Testis (tissue), 3 donors: Measurements from ENCODE around the gene RNPC3. TPM values are rescaled to one million over a fixed set of nuclear protein-coding genes. Genes with fewer than 3 reads are reported as not detected.
"Not testable (repeated sequence)": the region's sequence is repeated elsewhere in the genome, so short reads cannot be mapped to it uniquely, and the experiment has no call there.

Experiments
- DNase-seq: peaks from one replicate; pipeline ENCODE4 v3.0.0-alpha.2; 2019
- H3K27ac ChIP-seq, 2 donors: fragments of 200-600 bp; sonication (generic); one replicate each; pipeline ENCODE4 v1.5.1; 2019
- H3K27me3 ChIP-seq: fragments of 200-600 bp; sonication (generic); one replicate; pipeline ENCODE4 v1.5.1; 2019
- H3K36me3 ChIP-seq: fragments of 200-600 bp; sonication (generic); one replicate; pipeline ENCODE4 v1.5.1; 2017; ENCODE audit warnings: low read depth; ENCODE audit errors: missing control alignments
- H3K4me1 ChIP-seq: fragments of 200-600 bp; sonication (generic); one replicate; pipeline ENCODE4 v1.5.1; 2019
- H3K4me3 ChIP-seq, 2 donors: fragments of 200-600 bp; sonication (generic); one replicate each; pipeline ENCODE4 v1.5.1; 2017 to 2019
- H3K9me3 ChIP-seq: fragments of 200-600 bp; sonication (generic); one replicate; pipeline ENCODE4 v1.5.1; 2017
- POLR2A ChIP-seq: fragments of 450-650 bp; IDR thresholded peaks from one replicate; pipeline ENCODE4 v1.6.1; 2017; ENCODE audit warnings: antibody characterized with exemption, mild to moderate bottlenecking, moderate library complexity
- WGBS, 2 donors: methylation state at CpG; one replicate each; pipeline ENCODE4 v1.1.5; 2018; 5-methylcytosine and 5-hydroxymethylcytosine counted together
- intact Hi-C: fragments of 100-400 bp; cut with DNase I; formaldehyde crosslinking; loops from one replicate; pipeline ENCODE4 v1.15.1; 2023; ENCODE audit warnings: low total_unique reads
- polyA plus RNA-seq: library from polyadenylated mRNA; stranded (reverse); fragments of 350-450 nt; fragmentation: Illumina TruSeq; extraction: RNeasy Lipid Tissue Mini Kit (QIAGEN cat#74804); gene quantifications from one replicate; pipeline ENCODE4 v1.2.3, GENCODE V29; 2014; ENCODE audit warnings: low read depth, low replicate concordance; ENCODE audit not compliant: insufficient read depth
- total RNA-seq, 2 donors: library from RNA; depleted of rRNA; stranded (reverse); fragments of >200 nt; gene quantifications; one replicate each; pipeline ENCODE4 v1.2.3, GENCODE V29; 2016
- TF ChIP-seq, protein P1 (sequence below), 3 experiments: fragments of 450-650 bp in 2 of 3; fragments of 200-600 bp in 1 of 3; sonication (generic) in 1 of 3; IDR thresholded peaks; one replicate each; pipeline ENCODE4 v1.5.1; 2016 to 2019; ENCODE audit warnings: antibody characterized with exemption in 3 of 3, mild to moderate bottlenecking in 2 of 3, moderate library complexity in 1 of 3

Gene RNPC3
- total and polyA plus RNA-seq, 3 donors from 2014 or later: 18.7 to 62.0 (median 48.6) TPM

DNA sequence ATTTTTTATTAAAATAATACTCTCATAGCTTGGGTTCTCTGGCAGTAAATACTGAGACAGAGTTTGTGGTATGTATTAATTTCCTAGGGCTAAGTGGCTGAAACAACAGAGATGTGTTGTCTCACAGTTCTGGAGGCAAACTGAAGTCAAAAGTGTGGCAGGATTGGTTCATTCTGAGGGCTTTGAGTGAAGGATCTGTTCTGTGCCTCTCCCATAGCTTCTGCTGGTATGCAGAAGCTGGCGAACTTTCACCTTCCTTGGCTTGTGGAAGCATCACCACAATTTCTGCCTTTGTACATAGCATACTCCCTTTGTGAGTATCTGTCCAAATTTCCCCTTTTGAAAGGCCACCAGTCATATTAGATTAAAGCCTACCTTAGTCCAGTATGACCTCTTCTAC, 21.0 kb downstream of the RNPC3 start:
- Histone ChIP-seq H3K27me3 (no peaks in the 10 kb centered on the region), H3K9me3 (no peaks in the 10 kb centered on the region), H3K36me3 (no peaks in the 10 kb centered on the region), H3K4me3 (no peak overlapping the region), H3K4me1 (no peaks in the 10 kb centered on the region), H3K27ac (no peak overlapping the region)
- no peak for TF ChIP-seq POLR2A
- TF ChIP-seq, protein P1, sequence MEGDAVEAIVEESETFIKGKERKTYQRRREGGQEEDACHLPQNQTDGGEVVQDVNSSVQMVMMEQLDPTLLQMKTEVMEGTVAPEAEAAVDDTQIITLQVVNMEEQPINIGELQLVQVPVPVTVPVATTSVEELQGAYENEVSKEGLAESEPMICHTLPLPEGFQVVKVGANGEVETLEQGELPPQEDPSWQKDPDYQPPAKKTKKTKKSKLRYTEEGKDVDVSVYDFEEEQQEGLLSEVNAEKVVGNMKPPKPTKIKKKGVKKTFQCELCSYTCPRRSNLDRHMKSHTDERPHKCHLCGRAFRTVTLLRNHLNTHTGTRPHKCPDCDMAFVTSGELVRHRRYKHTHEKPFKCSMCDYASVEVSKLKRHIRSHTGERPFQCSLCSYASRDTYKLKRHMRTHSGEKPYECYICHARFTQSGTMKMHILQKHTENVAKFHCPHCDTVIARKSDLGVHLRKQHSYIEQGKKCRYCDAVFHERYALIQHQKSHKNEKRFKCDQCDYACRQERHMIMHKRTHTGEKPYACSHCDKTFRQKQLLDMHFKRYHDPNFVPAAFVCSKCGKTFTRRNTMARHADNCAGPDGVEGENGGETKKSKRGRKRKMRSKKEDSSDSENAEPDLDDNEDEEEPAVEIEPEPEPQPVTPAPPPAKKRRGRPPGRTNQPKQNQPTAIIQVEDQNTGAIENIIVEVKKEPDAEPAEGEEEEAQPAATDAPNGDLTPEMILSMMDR (IDR thresholded peaks at IDR 0.05): no peak
- intact Hi-C loops: no loop called here
- 94 to 100% methylated on average over 1 of the region's 1 CpG for WGBS, 2 donors
- no peak for DNase-seq

DNA sequence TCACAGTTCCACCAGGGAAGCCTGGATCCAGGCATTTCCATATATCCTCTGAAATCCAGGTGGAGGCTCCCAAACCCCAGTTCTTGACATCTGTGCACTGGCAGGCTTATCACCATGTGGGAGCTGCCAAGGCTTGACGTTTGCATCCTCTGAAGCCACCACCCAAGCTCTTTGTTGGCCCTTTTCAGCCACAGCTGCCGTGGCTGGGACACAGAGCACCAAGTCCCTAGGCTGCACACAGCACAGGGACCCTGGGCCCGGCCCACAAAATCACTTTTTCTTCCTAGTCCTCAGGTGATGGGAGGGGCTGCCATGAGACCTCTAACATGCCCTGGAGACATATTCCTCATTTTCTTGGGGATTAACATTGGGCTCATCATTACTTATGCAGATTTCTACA, 22.3 kb downstream of the RNPC3 start:
- TF ChIP-seq, protein P1 (IDR thresholded peaks at IDR 0.05): no peak
- no peak for TF ChIP-seq POLR2A
- no peak overlapping the region for H3K4me3 ChIP-seq
- intact Hi-C loops: no loop called here
- no peaks in the 10 kb centered on the region for H3K4me1 ChIP-seq
- DNase-seq: no peak
- H3K36me3 ChIP-seq: no peaks in the 10 kb centered on the region
- WGBS, 2 donors: 77 to 86% methylated on average over 3 of the region's 3 CpGs
- H3K9me3 ChIP-seq: no peaks in the 10 kb centered on the region
- no peaks in the 10 kb centered on the region for H3K27me3 ChIP-seq
- no peak overlapping the region for H3K27ac ChIP-seq

DNA sequence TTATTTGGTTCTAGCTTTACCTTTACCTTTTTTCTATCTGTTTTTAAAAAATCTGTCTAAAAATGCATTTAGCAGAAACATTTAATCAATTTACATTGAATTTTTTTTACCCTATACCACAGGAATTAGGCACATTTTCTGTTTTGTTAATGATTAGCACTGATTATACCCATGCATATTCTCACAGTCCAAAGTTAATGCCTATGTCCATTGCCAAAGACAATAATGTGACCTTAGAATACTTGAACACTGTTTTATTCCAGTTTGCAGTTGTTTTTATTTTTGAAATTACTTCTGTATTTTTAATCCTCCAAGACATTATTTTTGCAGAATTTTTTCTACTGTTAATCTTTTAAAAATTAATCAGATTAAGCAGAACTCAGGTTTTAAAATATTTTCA, 34.9 kb downstream of the RNPC3 start:
- H3K36me3 ChIP-seq: no peaks in the 10 kb centered on the region
- no peaks in the 10 kb centered on the region for H3K9me3 ChIP-seq
- H3K4me1 ChIP-seq: peaks cover 5% of the 10 kb centered on the region
- no peak for DNase-seq
- no peak overlapping the region for H3K4me3 ChIP-seq
- H3K27me3 ChIP-seq: no peaks in the 10 kb centered on the region
- no peak overlapping the region for H3K27ac ChIP-seq
- TF ChIP-seq, protein P1 (IDR thresholded peaks at IDR 0.05): no peak
- no peak for TF ChIP-seq POLR2A
- intact Hi-C loops: no loop called here

DNA sequence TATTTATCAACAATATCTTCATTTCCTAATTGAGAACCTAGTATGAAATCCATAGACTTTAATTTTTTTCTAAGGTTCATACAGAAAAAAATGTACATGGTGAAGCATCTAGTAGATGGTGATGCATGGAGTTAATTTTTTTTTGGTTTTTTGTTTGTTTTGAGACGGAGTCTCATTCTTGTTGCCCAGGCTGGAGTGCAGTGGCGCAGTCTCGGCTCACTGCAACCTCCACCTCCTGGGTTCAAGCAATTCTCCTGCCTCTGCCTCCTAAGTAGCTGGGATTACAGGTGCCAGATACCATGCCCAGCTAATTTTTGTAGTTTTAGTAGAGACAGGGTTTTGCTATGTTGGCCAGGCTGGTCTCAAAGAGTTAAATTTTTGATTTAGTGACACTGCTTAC, 35.6 kb downstream of the RNPC3 start:
- H3K9me3 ChIP-seq, intact Hi-C loops, DNase-seq, H3K4me3 ChIP-seq, H3K36me3 ChIP-seq, H3K27me3 ChIP-seq, H3K4me1 ChIP-seq: not testable (repeated sequence)
- WGBS, 2 donors: 65 to 67% methylated on average over 3 of the region's 3 CpGs
- peak overlapping the region in 1 of 2 donors; percentile 20 for H3K27ac ChIP-seq

DNA sequence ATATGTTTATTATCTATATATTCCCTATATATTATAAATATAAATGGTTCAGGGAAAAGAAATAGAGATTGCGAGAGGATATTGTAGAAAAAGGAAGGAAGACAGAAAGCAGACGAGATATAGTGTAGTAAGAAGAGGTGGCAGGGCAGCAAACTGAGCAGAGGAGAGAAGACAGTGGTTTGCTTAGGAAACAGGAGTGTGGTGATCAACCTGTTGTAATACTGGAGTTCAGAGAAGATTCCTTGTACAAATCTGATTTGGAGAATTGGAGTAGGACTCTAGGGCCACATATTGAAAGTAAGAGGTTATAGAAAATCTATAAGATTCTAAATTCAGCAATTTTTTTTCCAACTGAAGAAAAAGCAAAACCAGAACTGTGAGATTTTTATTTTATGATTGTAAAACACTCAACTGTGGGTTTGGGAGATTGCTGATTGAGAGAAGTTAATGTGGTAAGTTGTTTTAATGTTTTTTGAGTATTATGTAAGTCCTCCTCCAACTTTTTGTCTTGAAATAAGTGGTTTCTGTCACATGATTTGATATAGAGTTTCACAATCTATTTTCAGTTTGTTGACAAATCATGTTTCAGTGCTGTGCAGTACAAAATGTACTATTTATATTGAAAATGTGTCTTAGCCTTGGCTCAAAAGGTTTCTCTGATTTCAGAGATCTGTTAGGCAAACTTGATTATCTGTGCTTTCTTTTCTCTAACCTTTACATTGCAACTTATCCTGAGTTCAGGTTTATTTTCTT, 36.3 kb downstream of the RNPC3 start:
- TF ChIP-seq, protein P1 (IDR thresholded peaks at IDR 0.05): no peak
- TF ChIP-seq POLR2A: no peak
- 54 to 63% methylated on average over 2 of the region's 2 CpGs for WGBS, 2 donors
- Histone ChIP-seq H3K27me3 (no peaks in the 10 kb centered on the region), H3K27ac (peak overlapping the region; percentile 2 to 20), H3K36me3 (no peaks in the 10 kb centered on the region), H3K4me1 (peaks cover 5% of the 10 kb centered on the region), H3K4me3 (no peak overlapping the region), H3K9me3 (no peaks in the 10 kb centered on the region)
- intact Hi-C loops: no loop called here
- no peak for DNase-seq
